GM12891 (cell line): ENCODE measurements around the gene ASIC2.

Source experiments
- DNase-seq: peaks from one replicate; pipeline ENCODE4 v3.0.0; 2011; ENCODE audit warnings: low spot score; ENCODE audit not compliant: insufficient read length
- FAIRE-seq: peaks from 2 replicates; lab custom pipeline; 2011; peaks lifted over from hg19 to GRCh38; lab: Jason Lieb, UNC
- PAX5 ChIP-seq: IDR thresholded peaks from 2 replicates; pipeline ENCODE4 v1.6.1; 2011; ENCODE audit warnings: low read length, moderate library complexity, mild to moderate bottlenecking; ENCODE audit not compliant: insufficient read depth, severe bottlenecking
- POLR2A ChIP-seq: IDR thresholded peaks from 2 replicates; pipeline ENCODE4 v1.6.1; 2011; ENCODE audit warnings: low read depth, low read length, control low read depth
- POLR2AphosphoS5 ChIP-seq: IDR thresholded peaks from 2 replicates; pipeline ENCODE4 v1.6.1; 2011; ENCODE audit warnings: low read depth, low read length, control low read depth
- POU2F2 ChIP-seq: IDR thresholded peaks from 2 replicates; pipeline ENCODE4 v1.6.1; 2011; ENCODE audit warnings: low read depth, mild to moderate bottlenecking, control low read depth, low read length, moderate library complexity
- SPI1 ChIP-seq: IDR thresholded peaks from 2 replicates; pipeline ENCODE4 v1.6.1; 2011; ENCODE audit warnings: low read depth, low read length, control low read depth
- TAF1 ChIP-seq: IDR thresholded peaks from 2 replicates; pipeline ENCODE4 v1.6.1; 2011; ENCODE audit warnings: low read depth, low read length, control low read depth

ASIC2 gene

DNA sequence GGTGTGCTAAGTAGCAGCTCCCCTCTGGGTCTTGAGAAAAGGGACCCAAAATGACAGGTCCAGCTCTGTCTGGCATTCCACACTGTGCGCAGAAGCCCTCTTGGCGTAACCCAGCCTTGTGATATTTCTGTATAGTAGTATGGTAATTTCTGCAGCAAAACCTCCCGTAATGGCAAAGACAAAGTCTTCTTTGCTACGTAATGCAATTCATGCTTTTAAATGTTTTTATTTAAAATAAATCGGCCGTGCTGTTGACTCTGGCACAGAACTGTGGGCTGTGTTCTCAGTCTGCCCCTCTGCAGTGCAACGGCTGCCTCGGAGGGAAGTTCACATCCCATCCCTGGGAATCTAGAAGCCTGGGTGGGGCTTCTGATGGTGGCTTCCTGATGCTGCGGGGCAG, 75.2 kb downstream of the ASIC2 start:
- TF ChIP-seq PAX5 (no peak), POLR2A (no peak), POU2F2 (no peak), TAF1 (no peak), SPI1 (no peak), POLR2AphosphoS5 (no peak)
- DNase-seq (no peak), FAIRE-seq (no peak)

DNA sequence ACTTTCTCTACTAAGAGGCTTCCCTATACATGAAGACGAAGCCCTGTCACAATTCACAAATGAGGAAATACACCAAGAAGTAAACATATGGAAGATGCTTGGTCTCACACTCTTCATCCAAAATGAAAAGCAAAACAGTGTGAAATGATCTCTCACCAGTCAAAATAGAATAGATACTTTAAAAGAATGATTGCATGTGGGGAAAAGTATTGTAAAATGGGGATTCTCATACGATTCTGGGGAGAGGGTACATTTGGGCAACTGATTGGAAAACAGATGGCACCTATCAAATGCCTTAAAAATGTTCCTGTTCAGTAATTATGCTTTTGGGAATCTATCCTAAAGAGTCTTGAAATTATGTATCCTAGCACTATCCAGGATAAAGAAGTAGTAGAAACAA, 78.1 kb downstream of the ASIC2 start:
- TF ChIP-seq POLR2AphosphoS5 (no peak), POLR2A (no peak), TAF1 (no peak), SPI1 (no peak), PAX5 (no peak), POU2F2 (no peak)
- DNase-seq, result no peak
- no peak for FAIRE-seq

DNA sequence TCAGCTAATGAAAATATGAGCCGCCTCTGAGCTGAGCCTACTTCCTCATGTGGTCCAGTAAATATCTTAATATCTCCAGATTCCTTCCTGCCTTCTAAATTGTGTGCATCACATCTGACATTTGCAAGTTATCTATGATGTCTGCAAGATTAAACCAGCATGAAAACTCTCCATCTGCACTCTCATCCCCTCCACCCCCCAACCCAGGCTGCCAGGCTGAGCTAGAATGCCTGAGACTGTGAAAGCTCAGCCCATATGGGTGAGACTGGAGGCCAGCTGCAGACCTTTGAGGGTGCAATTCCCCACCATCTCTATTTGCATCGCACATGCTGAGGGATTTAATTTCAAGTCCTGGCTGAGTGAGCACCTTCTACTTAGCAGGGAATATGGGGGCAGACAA, 82.8 kb downstream of the ASIC2 start:
- no peak for DNase-seq
- no peak for FAIRE-seq
- TF ChIP-seq POLR2A (no peak), POLR2AphosphoS5 (no peak)

DNA sequence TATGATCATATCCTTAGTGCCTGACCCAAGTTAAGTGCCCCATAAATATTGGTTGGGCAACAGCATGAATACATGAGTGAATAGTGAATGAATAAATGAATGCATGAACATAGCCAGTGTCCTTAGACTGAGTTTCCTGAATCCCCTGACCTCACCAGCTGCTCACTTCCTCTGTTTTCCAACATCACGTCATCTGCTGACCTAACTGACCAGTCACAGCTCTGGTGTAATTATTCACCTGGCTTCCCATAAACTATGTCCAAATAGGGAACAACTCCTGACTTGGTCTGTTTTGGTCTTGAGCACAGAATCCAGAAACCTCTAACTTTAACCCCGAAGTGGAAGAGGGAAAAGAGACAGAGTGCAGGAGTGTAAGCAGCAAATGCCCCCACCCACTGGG, 83.4 kb downstream of the ASIC2 start:
- FAIRE-seq (no peak), DNase-seq (no peak)
- TF ChIP-seq PAX5 (no peak), TAF1 (no peak), POLR2AphosphoS5 (no peak), POU2F2 (no peak), SPI1 (no peak), POLR2A (no peak)

DNA sequence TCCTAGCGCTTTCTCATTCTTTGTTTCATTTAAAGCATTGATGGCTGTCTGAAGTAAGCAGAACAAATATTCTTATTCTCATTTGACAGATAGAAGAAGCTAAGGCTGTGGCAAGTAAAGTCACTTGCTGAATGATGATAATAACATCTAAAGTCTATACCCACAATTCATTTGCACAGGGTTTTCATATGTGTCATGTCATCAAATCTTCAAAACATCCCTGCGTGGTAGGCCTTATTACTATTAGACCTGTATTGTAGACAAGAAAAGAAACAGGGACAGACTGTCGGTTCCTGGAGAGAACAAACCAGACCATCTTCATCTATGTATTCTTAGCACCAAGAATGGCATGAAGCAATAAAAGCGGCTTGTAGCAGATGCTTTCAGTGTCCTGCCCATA, 85.9 kb downstream of the ASIC2 start:
- no peak for TF ChIP-seq POLR2AphosphoS5
- no peak for TF ChIP-seq POU2F2
- TF ChIP-seq TAF1, result no peak
- no peak for TF ChIP-seq POLR2A
- no peak for TF ChIP-seq SPI1
- TF ChIP-seq PAX5, result no peak
- DNase-seq, result no peak
- no peak for FAIRE-seq

DNA sequence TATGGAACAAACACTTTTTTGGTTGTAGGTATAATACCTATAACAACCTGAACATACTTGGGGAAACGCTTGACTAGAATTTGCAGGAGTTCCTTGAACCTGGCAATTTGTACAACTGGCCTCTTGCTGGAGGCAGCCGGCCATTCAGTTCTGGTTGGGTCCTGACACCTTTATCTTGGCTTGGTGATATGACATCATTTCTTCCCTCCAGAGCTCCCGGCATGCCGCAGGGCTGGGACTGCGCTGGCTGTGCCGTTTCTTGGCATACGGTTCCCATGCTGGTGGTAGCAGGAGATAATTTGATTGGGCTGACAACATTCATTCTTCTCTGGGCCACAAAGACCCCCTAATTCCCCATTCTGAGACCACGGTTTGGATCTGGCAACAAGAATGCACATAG, 87.5 kb downstream of the ASIC2 start:
- DNase-seq (no peak), FAIRE-seq (no peak)
- TF ChIP-seq PAX5 (no peak), SPI1 (no peak), TAF1 (no peak), POLR2AphosphoS5 (no peak), POU2F2 (no peak), POLR2A (no peak)

DNA sequence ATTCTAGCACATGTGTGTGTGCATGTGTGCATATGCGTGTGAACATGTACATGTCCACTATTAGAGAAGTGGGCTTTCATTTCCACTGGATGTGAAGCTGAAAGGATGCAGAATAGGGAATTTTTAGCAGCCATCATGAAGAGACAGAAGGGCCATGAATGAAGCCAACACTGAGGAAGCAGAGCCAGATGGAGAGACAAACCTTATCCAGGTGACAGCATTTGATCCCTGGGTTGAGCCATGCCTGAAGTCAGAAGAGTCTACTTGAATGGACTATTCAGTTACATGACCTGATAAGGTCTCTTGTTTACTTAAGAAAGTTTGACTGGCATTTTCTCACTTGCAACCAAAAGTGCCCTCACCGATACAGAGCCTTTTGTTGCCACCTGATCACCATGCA, 88.4 kb downstream of the ASIC2 start:
- DNase-seq, result no peak
- TF ChIP-seq PAX5 (no peak), POLR2A (no peak), POLR2AphosphoS5 (no peak), SPI1 (no peak), POU2F2 (no peak), TAF1 (no peak)
- FAIRE-seq, result no peak

DNA sequence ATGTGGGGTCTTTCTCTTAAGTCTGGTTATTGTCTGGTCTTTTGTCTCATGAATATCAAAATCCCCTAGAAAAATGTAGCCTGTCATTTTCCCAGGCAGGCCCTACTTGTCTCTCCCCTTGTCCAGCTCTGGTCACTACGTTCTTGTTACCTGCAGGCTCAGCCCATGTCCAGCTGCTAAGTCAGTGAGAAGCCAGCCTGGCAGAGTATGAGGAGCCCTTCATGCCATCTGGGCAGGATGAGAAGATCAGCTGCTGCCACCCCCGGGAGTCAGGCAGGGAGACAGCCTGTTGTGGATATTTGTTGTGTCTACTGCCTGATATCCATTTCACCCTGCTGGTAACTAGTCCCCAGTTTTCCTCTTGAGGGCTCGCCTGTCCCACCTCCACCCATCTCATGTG, 88.9 kb downstream of the ASIC2 start:
- TF ChIP-seq POLR2A, result no peak
- no peak for TF ChIP-seq TAF1
- no peak for TF ChIP-seq POLR2AphosphoS5
- no peak for TF ChIP-seq SPI1
- no peak for TF ChIP-seq PAX5
- no peak for TF ChIP-seq POU2F2
- FAIRE-seq, result no peak
- DNase-seq, result no peak

DNA sequence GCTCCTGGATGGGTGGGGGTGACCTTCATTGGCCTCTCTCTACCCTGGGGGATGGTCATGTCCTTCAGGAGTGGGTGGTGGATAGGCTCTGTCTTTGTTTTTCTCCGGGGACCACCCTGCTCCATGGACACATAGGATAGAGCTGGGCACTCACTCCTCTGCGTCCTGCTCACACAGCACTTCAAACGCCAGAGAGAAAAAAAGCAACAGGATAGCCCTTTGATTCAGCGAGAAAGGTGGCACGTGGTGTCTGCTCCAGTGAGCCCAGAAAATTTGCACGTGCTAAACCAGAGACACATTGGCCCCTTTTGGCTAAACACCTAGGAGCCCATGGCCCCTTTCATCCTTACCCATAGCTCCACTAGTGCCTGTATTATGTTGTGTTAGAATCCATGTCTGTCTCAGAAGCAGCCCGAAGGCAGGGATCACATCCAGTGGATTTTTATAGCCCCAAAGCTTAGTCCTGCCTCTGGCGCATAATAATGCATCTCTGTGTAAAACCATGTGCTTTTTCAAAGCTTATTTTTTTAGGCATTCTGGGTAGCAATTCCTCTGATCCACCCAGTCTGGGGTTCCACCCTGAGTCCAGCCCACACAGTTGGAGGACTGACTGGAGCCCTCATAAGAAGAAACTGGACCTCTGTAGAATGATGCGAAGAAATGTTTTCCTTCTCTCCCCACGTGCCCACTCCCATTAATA, 90.1 kb downstream of the ASIC2 start:
- FAIRE-seq (no peak), DNase-seq (no peak)
- TF ChIP-seq TAF1, result no peak
- TF ChIP-seq PAX5, result no peak
- TF ChIP-seq POLR2AphosphoS5, result no peak

DNA sequence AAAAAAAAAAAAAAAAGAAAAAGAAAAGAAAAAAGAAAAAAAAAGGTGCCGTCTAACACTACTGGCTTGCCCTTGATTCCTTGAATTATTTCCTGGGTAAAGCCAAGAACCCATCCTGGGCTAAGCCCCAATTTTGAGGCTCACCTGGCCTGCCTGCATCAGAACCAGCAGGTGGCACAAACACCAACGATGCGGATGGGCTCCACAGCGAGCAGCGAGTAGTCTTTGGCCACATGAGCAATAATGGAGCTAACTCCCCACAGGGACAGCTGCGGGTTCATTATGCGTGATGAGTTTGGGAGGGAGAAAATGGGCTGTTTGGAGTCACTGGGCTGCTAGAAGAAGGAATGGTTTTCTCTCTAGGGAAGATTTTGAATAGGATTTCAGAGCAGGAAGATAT, 91.1 kb downstream of the ASIC2 start:
- no peak for TF ChIP-seq POLR2AphosphoS5
- no peak for TF ChIP-seq PAX5
- no peak for TF ChIP-seq TAF1
- no peak for TF ChIP-seq POLR2A
- no peak for TF ChIP-seq SPI1
- TF ChIP-seq POU2F2, result no peak
- DNase-seq (no peak), FAIRE-seq (no peak)

DNA sequence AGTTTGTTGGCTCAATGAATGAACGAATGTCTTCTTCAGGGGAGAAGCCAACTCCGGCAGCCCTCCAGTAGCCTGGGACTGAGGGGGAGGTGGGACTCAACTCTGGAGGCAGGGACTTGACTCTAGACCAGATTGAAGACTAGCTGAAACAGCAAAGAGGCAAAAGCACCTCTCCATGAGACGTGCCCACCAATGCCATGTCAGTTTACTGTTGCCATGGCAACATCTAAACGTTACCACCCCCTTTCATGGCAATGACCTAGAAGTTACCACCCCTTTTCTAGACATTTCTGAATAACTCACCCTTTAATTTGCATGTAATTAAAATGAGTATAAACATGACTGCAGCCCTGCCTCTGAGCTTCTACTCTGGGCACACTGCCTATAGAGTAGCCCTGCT, 91.8 kb downstream of the ASIC2 start:
- DNase-seq, result no peak
- no peak for TF ChIP-seq POLR2A
- TF ChIP-seq TAF1, result no peak
- TF ChIP-seq SPI1, result no peak
- TF ChIP-seq POLR2AphosphoS5, result no peak
- TF ChIP-seq PAX5, result no peak
- no peak for TF ChIP-seq POU2F2
- no peak for FAIRE-seq
